Stimulated activated CD4-positive, alpha-beta T cell treated with anti-CD3 and anti-CD28 coated beads, Interleukin-1b, Interleukin-23, amount 100 ng/mL, for 4 hours (primary cell): Measurements from ENCODE around the gene KRTAP2-3.
"Not testable (repeated sequence)": the region's sequence is repeated elsewhere in the genome, so short reads cannot be mapped to it uniquely, and the experiment has no call there.

Experiments
- DNase-seq, 2 donors: peaks; one replicate each; pipeline ENCODE4 v3.0.0-alpha.2; 2020; ENCODE audit warnings: low read depth in 2 of 2

The KRTAP2-3 gene, protein sequence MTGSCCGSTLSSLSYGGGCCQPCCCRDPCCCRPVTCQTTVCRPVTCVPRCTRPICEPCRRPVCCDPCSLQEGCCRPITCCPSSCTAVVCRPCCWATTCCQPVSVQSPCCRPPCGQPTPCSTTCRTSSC

DNA sequence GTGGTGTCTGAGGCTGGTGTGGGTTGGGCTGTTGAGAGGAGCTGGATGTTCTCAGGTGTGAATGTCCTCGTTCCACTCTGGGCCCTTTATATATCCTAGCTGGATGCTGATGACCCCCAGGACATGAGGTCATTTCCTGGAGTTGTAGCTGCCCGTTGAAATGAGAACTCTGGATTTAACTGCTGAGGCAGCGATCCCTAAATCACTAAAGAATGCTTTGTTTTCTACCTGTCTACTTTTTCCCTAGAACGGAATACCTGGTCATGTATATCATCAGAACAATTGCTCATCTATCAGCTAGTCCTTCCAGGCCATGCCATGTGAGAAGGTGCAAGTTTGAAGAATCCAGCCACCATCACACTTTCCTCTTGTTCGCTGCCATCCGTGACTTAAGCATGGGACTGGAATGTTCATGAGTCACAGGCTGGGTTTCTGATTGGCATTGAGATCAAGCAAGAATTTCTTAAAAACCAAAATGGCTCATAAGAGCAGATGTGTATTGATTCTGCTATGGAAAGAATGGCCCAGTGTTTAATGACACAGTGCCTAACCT is at the start of gene KRTAP2-3:
Gene KRTAP2-3, minus strand, starts transcription at position 63 of the 553 bp plus-strand sequence. CDS start 64 bp downstream, outside the sequence.
- no peak for DNase-seq

GRCh38 chr17:41108728-41109386 is 48.9 kb upstream of the KRTAP2-3 start:
- DNase-seq, result not testable (repeated sequence)

GRCh38 chr17:41107941-41108450 is 48.1 kb upstream of the KRTAP2-3 start:
- DNase-seq, result no peak

DNA sequence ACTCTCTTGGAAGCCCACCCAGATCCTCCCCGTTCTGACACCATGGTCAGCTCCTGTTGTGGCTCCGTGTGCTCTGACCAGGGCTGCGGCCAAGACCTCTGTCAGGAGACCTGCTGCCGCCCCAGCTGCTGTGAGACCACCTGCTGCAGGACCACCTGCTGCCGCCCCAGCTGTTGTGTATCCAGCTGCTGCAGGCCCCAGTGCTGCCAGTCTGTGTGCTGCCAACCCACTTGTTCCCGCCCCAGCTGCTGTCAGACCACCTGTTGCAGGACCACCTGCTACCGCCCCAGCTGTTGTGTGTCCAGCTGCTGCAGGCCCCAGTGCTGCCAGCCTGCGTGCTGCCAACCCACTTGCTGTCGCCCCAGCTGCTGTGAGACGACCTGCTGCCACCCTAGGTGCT is 45.4 kb upstream of the KRTAP2-3 start, which contains the start of gene KRTAP4-9:
Gene KRTAP4-9, plus strand, starts transcription at position 43 of the 400 bp plus-strand sequence. Its CDS starts 0 bp downstream, at position 43.
- not testable (repeated sequence) for DNase-seq

DNA sequence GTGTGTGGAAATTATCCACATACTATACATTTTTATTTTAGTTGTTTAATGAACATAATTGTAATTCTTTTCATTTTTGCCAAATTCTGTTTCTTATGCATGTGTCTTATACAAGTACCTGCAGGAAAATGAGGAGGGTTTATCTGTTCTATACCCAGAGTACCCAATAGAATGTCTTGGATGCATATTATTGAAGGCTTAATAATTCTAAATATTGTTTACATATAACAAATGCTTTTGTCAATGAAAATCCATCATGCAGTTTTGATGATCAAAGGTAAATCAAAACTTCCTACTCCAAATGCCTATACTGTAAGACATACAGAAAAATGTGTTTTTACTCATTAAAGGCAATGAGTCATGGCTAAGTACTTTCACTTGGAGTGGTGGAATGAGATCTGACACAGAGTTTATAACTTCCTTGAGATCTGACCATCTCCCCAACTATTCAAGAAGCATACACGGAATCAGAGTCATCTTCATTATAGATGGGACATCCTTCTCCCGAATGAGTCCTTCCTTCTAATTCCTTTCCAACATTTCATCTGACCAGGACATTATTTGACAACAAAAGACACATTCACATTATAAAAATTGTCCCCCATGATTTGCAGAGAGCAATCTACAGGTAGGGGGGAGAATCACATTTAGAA is 44.6 kb upstream of the KRTAP2-3 start:
- DNase-seq, result not testable (repeated sequence)

GRCh38 chr17:41103896-41104295 is 44.0 kb upstream of the KRTAP2-3 start:
- no peak for DNase-seq

DNA sequence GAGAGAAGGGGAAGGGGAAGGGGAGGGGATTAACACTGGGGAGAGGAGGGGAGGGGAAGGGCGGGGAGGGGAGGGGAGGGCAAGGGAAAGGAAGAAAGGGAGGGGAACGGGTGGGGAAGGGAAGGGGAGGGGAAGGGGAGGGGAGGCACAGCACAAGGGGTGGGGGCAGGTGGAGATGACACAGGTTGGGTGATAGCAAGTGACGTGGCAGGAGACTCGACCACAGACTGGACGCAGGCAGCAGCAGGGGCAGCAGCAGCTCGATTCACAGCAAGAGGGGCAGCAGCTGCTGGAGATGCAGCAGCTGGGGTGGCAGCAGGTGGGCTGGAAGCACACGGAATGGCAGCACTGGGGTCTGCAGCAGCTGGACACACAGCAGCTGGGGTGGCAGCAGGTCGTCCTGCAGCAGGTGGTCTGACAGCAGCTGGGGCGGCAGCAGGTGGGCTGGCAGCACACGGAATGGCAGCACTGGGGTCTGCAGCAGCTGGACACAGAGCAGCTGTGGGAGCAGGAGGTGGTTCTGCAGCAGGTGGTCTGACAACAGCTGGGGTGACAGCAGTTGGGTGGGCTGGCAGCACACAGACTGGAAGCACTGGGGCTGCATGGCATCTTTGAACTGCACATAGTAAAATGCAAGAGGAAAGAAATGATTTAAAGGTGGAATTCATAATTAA is 41.8 kb upstream of the KRTAP2-3 start, which contains the start of gene KRTAP4-16:
Gene KRTAP4-16, minus strand, starts transcription at position 624 of the 674 bp plus-strand sequence. Its CDS starts 0 bp downstream, at position 624.
- no peak for DNase-seq

- DNase-seq, result not testable (repeated sequence)
Observed at GRCh38 chr17:41099682-41100480, 40.0 kb upstream of the KRTAP2-3 start.

GRCh38 chr17:41098481-41098880 is 38.6 kb upstream of the KRTAP2-3 start:
- DNase-seq, result no peak

GRCh38 chr17:41098042-41098441 is 38.1 kb upstream of the KRTAP2-3 start, which contains the start of gene KRTAP4-8:
Gene KRTAP4-8 (minus strand): TSS chr17:41098142. CDS start chr17:41098084, 58 bp downstream.
- no peak for DNase-seq

DNA sequence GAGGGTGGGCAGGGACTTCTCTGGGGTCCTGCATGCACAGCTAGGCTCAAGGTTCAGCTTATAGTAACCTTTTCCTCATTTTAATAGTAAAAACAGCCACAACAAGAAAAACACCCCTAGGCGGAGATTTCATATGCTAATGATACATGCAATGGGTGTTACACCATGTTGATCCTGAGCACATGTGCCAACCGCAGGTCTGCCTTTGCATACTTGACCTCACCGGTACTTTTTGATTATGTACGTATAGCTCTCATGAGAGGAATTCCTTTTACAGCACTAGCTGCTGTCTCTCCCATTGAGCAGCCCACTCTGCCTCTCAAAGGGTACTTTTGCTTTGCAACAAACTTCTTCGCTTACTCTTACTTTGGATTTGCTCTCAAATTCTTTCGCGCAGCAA is 36.1 kb upstream of the KRTAP2-3 start:
- DNase-seq, result no peak

DNA sequence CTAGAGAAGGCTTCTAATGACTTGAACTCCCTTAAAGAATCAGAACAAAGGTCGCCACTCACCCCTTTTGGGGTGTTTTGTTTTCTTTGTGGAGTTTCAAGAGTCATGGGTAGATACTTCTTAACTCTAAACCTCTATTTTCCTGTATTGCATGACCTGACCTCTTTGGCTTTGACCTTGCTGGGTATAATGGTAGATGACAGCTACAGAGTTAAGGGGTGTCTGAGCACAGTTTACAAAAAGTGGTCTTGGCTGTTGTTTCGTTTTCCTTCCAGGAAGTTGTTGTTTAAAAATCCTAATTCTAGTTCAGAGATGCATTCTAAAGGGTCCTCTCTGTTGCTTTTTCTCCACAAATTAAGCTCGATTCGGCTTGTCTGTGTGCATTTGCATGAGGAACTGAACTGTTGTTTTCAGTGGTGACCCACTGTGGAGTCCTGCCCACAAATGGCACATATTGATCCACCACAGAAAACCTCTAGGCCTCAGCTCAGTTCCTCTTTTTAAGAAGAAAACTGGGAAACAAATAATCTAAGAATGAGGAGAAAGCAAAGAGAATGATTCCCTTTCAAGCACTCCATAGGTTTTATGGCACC is 28.9 kb upstream of the KRTAP2-3 start:
- not testable (repeated sequence) for DNase-seq

DNA sequence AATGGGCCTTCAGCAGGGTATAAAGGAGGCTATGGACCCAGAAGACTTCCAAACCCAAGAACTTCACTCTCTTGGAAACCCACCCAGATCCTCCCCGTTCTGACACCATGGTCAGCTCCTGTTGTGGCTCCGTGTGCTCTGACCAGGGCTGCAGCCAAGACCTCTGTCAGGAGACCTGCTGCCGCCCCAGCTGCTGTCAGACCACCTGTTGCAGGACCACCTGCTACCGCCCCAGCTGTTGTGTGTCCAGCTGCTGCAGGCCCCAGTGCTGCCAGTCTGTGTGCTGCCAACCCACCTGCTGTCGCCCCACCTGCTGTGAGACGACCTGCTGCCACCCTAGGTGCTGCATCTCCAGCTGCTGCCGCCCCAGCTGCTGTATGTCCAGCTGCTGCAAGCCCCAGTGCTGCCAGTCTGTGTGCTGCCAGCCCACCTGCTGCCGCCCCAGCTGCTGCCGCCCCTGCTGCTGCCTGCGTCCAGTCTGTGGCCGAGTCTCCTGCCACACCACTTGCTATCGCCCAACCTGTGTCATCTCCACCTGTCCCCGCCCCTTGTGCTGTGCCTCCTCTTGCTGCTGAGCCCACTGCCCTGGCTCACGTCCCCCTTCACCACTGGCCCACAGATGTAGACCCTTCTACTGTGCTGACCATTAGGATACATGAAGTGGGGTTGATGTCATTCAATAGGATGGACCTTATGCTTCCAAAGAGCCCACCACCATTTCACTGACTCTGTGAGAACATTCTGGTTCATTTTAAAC is 24.4 kb upstream of the KRTAP2-3 start, which contains the start of gene KRTAP4-7:
Gene KRTAP4-7, plus strand, starts transcription at position 51 of the 757 bp plus-strand sequence. Its CDS starts 57 bp downstream, at position 108.
- not testable (repeated sequence) for DNase-seq

- DNase-seq, result not testable (repeated sequence)
Observed at GRCh38 chr17:41083427-41083826, 23.5 kb upstream of the KRTAP2-3 start.

DNA sequence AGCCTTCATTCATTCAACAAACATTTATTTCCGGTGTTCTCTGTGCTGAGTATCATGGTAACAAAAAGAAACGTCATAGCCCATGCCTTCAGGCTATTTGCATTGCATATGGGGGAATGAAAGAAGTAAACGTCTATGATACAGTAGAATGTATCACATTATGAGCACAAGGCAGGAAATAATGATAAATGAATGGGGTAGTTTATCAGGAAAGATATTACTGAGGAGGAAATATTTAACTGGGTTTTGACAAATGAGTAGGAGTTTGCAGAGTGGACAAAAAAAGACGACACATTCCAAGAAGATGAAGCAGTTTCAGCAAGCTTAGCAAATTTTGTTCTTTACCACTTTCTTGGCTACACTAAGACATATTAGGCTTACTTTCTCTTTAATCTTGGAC is 22.7 kb upstream of the KRTAP2-3 start:
- DNase-seq, result no peak

DNA sequence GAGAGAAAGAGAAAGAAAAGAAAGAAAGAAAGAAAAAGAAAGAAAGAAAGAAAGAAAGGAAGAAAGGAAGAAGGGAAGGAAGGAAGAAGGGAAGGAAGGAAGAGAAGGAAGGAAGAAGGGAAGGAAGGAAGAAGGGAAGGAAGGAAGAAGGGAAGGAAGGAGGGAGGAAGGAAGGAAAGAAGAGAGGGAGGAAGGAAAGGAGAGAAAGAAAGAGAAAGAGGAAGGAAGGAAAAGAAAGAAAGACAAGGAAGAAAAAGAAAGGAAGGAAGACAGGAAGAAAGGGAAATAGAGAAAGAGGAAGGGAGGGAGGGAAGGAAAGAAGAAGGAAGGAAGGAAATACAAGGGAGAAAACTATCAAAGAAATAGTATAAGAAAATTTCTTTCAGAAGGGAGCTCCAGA is 16.9 kb upstream of the KRTAP2-3 start:
- DNase-seq, result no peak

- DNase-seq, result no peak
Observed at GRCh38 chr17:41073676-41074075, 13.8 kb upstream of the KRTAP2-3 start.

GRCh38 chr17:41071606-41072360 is 11.9 kb upstream of the KRTAP2-3 start:
- no peak for DNase-seq

DNA sequence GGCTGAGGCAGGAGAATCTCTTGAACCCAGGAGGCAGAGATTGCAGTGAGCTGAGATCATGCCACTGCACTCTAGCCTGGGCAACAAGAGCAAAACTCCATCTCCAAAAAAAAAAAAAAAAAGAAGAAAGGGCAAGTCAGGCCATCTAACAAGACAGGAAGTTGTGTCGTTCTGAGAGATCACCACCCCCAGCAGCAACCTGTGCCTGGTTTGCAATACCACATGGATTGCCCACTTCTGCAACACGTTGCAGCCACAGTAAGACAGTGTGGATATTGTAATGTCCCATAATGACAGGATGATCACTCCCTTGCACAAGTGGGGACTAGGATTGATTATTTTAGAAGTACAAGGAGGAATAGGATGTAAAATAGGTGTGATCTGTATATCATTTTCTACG is 9.1 kb upstream of the KRTAP2-3 start:
- DNase-seq, result no peak
